IMR-90 (cell line): Measurements from ENCODE around the gene ARHGEF7. TPM values are rescaled to one million over a fixed set of nuclear protein-coding genes. Genes with fewer than 3 reads are reported as not detected.
A peak's percentile ranks its signal among the peaks of the same experiment; 100 is the strongest.

Experiments used
- ATAC-seq: fragments of 200-7000 bp; cut with Tn5 transposase; 2 replicates; pipeline ENCODE4 v1.9.1; 2020; ENCODE audit warnings: low read depth, mild to moderate bottlenecking, moderate library complexity
- BruUV-seq: library from RNA; stranded (reverse); fragments of 400-500 nt; replicated peaks from 2 replicates; lab custom pipeline; 2021; lab: Mats Ljungman, UMichigan
- CTCF ChIA-PET: fragments of 300-600 bp; formaldehyde crosslinking; extraction: SDS; loops from one replicate; lab custom pipeline; 2021; ENCODE audit warnings: antibody characterized with exemption; lab: Yijun Ruan, JAX
- POLR2A ChIA-PET: fragments of 300-600 bp; sonication (Branson Sonifier 250); formaldehyde crosslinking; loops from one replicate; lab custom pipeline; 2022; ENCODE audit warnings: antibody characterized with exemption; ENCODE audit not compliant: unreplicated experiment; lab: Charles Lee
- DNase-seq: peaks from one replicate; pipeline ENCODE4 v3.0.0; 2013
- H2AFZ ChIP-seq: replicated peaks from 2 replicates; pipeline ENCODE3; 2013; ENCODE audit warnings: low read length, mild to moderate bottlenecking; ENCODE audit not compliant: poor library complexity
- H2AK5ac ChIP-seq: 2 replicates; pipeline ENCODE4 v1.6.1; 2013; ENCODE audit warnings: low read depth, low read length, inconsistent platforms
- H2AK9ac ChIP-seq: replicated peaks from 2 replicates; pipeline ENCODE3; 2013; ENCODE audit warnings: mild to moderate bottlenecking, low read depth, low read length, moderate library complexity; ENCODE audit not compliant: poor library complexity
- H2BK120ac ChIP-seq: 2 replicates; pipeline ENCODE4 v1.6.1; 2013; ENCODE audit warnings: low read depth, low read length, inconsistent platforms
- H2BK15ac ChIP-seq: 3 replicates; pipeline ENCODE4 v1.6.1; 2013; ENCODE audit warnings: low read depth, low read length, inconsistent platforms
- H2BK20ac ChIP-seq: 2 replicates; pipeline ENCODE4 v1.6.1; 2013; ENCODE audit warnings: low read depth, mild to moderate bottlenecking, inconsistent platforms, low read length, moderate library complexity
- H2BK5ac ChIP-seq: 2 replicates; pipeline ENCODE4 v1.6.1; 2013; ENCODE audit warnings: mild to moderate bottlenecking, low read depth, low read length, inconsistent platforms; ENCODE audit not compliant: poor library complexity, severe bottlenecking
- H3K14ac ChIP-seq: replicated peaks from 2 replicates; pipeline ENCODE4 v1.6.1; 2013; ENCODE audit warnings: low read depth, low read length, inconsistent platforms
- H3K18ac ChIP-seq: 2 replicates; pipeline ENCODE4 v1.6.1; 2013; ENCODE audit warnings: low read depth, low read length, control low read depth
- H3K23ac ChIP-seq: 2 replicates; pipeline ENCODE4 v1.6.1; 2013; ENCODE audit warnings: low read depth, low read length, inconsistent platforms
- H3K27ac ChIP-seq: 2 replicates; pipeline ENCODE4 v1.5.1; 2013; ENCODE audit warnings: mild to moderate bottlenecking, control low read depth, low read length; ENCODE audit not compliant: insufficient read depth
- H3K27me3 ChIP-seq: 2 replicates; pipeline ENCODE4 v1.6.1; 2013; ENCODE audit warnings: low read length; ENCODE audit not compliant: control insufficient read depth, insufficient read depth
- H3K36me3 ChIP-seq: 2 replicates; pipeline ENCODE4 v1.6.1; 2013; ENCODE audit warnings: low read length, mixed read lengths; ENCODE audit not compliant: control insufficient read depth, insufficient read depth
- H3K4ac ChIP-seq: 2 replicates; pipeline ENCODE4 v1.6.1; 2013; ENCODE audit warnings: low read depth, low read length, inconsistent platforms
- H3K4me1 ChIP-seq: 2 replicates; pipeline ENCODE4 v1.6.1; 2013; ENCODE audit warnings: low read length, mixed read lengths; ENCODE audit not compliant: control insufficient read depth, insufficient read depth
- H3K4me2 ChIP-seq: 2 replicates; pipeline ENCODE4 v1.6.1; 2013; ENCODE audit warnings: low read depth, mild to moderate bottlenecking, control low read depth, low read length, moderate library complexity
- H3K4me3 ChIP-seq: 2 replicates; pipeline ENCODE4 v1.5.1; 2013; ENCODE audit warnings: low read depth, mild to moderate bottlenecking, control low read depth, low read length, moderate library complexity; ENCODE audit not compliant: insufficient read depth
- H3K56ac ChIP-seq: 2 replicates; pipeline ENCODE4 v1.6.1; 2013; ENCODE audit warnings: low read length, inconsistent platforms; ENCODE audit not compliant: insufficient read depth; ENCODE audit errors: extremely low read depth
- H3K79me1 ChIP-seq, 2 experiments: 2 replicates each; pipeline ENCODE4 v1.6.1; 2013; ENCODE audit warnings: low read length in 2 of 2, inconsistent platforms in 1 of 2, low read depth in 1 of 2
- H3K9ac ChIP-seq: 2 replicates; pipeline ENCODE4 v1.6.1; 2013; ENCODE audit warnings: low read depth, low read length, control low read depth
- H3K9me1 ChIP-seq: 2 replicates; pipeline ENCODE4 v1.6.1; 2013; ENCODE audit warnings: low read length, inconsistent platforms; ENCODE audit not compliant: insufficient read depth
- H3K9me3 ChIP-seq: 2 replicates; pipeline ENCODE4 v1.6.1; 2013; ENCODE audit warnings: low read length; ENCODE audit not compliant: control insufficient read depth, insufficient read depth
- H4K20me1 ChIP-seq: 2 replicates; pipeline ENCODE4 v1.6.1; 2013; ENCODE audit warnings: low read length, inconsistent platforms; ENCODE audit not compliant: insufficient read depth
- H4K5ac ChIP-seq: 2 replicates; pipeline ENCODE4 v1.6.1; 2013; ENCODE audit warnings: mild to moderate bottlenecking, low read depth, low read length, control low read depth
- H4K8ac ChIP-seq, 2 experiments: 2 replicates each; pipeline ENCODE4 v1.6.1; 2013; ENCODE audit warnings: low read depth in 2 of 2, low read length in 2 of 2, control low read depth in 1 of 2, inconsistent platforms in 1 of 2
- H4K91ac ChIP-seq: 2 replicates; pipeline ENCODE4 v1.6.1; 2013; ENCODE audit warnings: low read depth, low read length, inconsistent platforms; ENCODE audit not compliant: insufficient read depth
- CTCF ChIP-seq: conservative IDR thresholded peaks from 2 replicates; pipeline ENCODE4 v1.5.1; 2012; ENCODE audit warnings: mild to moderate bottlenecking, low read depth, low read length, improper control_type of control experiment
- MAFK ChIP-seq: IDR thresholded peaks from 2 replicates; pipeline ENCODE4 v1.6.1; 2012; ENCODE audit warnings: low read depth, low read length, improper control_type of control experiment
- WGBS, 2 experiments: methylation state at CpG; one replicate each; pipeline versions ENCODE4 v1.1.5 to v1.1.7; 2013; ENCODE audit warnings: missing lambda C conversion rate in 2 of 2; ENCODE audit not compliant: insufficient read length in 1 of 2; ENCODE audit errors: extremely low coverage in 2 of 2; 5-methylcytosine and 5-hydroxymethylcytosine counted together
- dilution Hi-C: fragments of 300-500 bp; cut with HindIII; formaldehyde crosslinking; loops from one replicate; pipeline ENCODE4 v1.14.3; 2018; ENCODE audit warnings: low sequenced_read_pairs; ENCODE audit not compliant: unreplicated experiment
- in situ Hi-C: fragments of 300-500 bp; cut with MboI; formaldehyde crosslinking; loops from 3 replicates; pipeline ENCODE4 v1.14.3; 2019; ENCODE audit warnings: low sequenced_read_pairs, inconsistent platforms, mixed read lengths
- intact Hi-C: fragments of 100-400 bp; cut with micrococcal nuclease; formaldehyde crosslinking; loops from 2 replicates; pipeline ENCODE4 v1.10.0; 2022
- polyA plus RNA-seq, 3 experiments: library from polyadenylated mRNA; depleted of rRNA; stranded (reverse); fragments of >200 nt; gene quantifications; 2 replicates each; pipeline ENCODE4 v1.2.3, GENCODE V29; 2012; ENCODE audit warnings: low replicate concordance in 1 of 3
- total RNA-seq: library from RNA; depleted of rRNA; stranded (reverse); fragments of >200 nt; gene quantifications from 2 replicates; pipeline ENCODE4 v1.2.3, GENCODE V29; 2012

ARHGEF7 gene
- total and polyA plus RNA-seq, 2 of the 4 experiments (the other 2 are of a cell fraction) = 32.9 to 59.0 TPM

- H3K14ac ChIP-seq = no peak overlapping the region
- H2BK15ac ChIP-seq = no peak overlapping the region
- no peak overlapping the region for H3K4ac ChIP-seq
- intact Hi-C loops = no loop called here
- peaks cover 37% of the 10 kb centered on the region for H3K27me3 ChIP-seq
- H3K36me3 ChIP-seq = no peaks in the 10 kb centered on the region
- H3K9me3 ChIP-seq = no peaks in the 10 kb centered on the region
- no peak overlapping the region for H3K9ac ChIP-seq
- H3K9me1 ChIP-seq = no peaks in the 10 kb centered on the region
- H3K4me2 ChIP-seq = no peak overlapping the region
- no peak overlapping the region for H3K18ac ChIP-seq
- H4K5ac ChIP-seq = no peak overlapping the region
- H3K23ac ChIP-seq = no peak overlapping the region
- TF ChIP-seq CTCF = no peak
- TF ChIP-seq MAFK = peak; percentile 93
- POLR2A ChIA-PET = no interaction called here
- dilution Hi-C loops = no loop called here
- no peak overlapping the region for H3K27ac ChIP-seq
- ATAC-seq (no peak), DNase-seq (no peak)
- no peak overlapping the region for H2BK5ac ChIP-seq
- no peak overlapping the region for H2BK20ac ChIP-seq
- in situ Hi-C loops = no loop called here
- H3K56ac ChIP-seq = no peak overlapping the region
- H2AFZ ChIP-seq = no peak overlapping the region
- H4K8ac ChIP-seq = no peak overlapping the region
- 40% methylated on average over 3 of the region's 9 CpGs; no CpG with 5 or more reads in 1 of the 2 experiments for WGBS, 2 experiments
- no peak overlapping the region for H3K4me3 ChIP-seq
- H3K4me1 ChIP-seq = no peaks in the 10 kb centered on the region
- no peak overlapping the region for H2BK120ac ChIP-seq
- no peak overlapping the region for H2AK9ac ChIP-seq
- no peaks in the 10 kb centered on the region for H4K20me1 ChIP-seq
- H3K79me1 ChIP-seq = no peaks in the 10 kb centered on the region
- CTCF ChIA-PET = no interaction called here
- no TSS peak for BruUV-seq
- no peak overlapping the region for H4K91ac ChIP-seq
- no peak overlapping the region for H2AK5ac ChIP-seq
Measured at GRCh38 chr13:111139873-111140561, 24.9 kb downstream of the ARHGEF7 start.
